Measurements from ENCODE around the gene CDCA8. TPM values are rescaled to one million over a fixed set of nuclear protein-coding genes. Genes with fewer than 3 reads are reported as not detected.
A peak's percentile ranks its signal among the peaks of the same experiment; 100 is the strongest.

CDCA8 gene
- total RNA-seq (10 to 100 TPM; 37.4 to 39.6 TPM), polyA plus RNA-seq (2.4 TPM)

GRCh38 chr1:37692078-37692833 is at the start of gene CDCA8:
CDCA8 (plus strand) TSS chr1:37692516; CDS start chr1:37692691, 175 bp downstream.
- Histone ChIP-seq H3K27me3 (ENCODE audit: insufficient read depth, low read length, poor library complexity, severe bottlenecking) (no peaks in the 10 kb centered on the region), H3K4me3 (ENCODE audit: low read length) (peak within 1 kb of the TSS; percentile 84), H3K9me3 (ENCODE audit: low read length) (no peaks in the 10 kb centered on the region), H3K27ac (ENCODE audit: low read depth, low read length) (peak within 1 kb of the TSS; percentile 79), H3K36me3 (ENCODE audit: insufficient read depth, low read length) (no peaks in the 10 kb centered on the region), H3K4me1 (ENCODE audit: insufficient read depth, low read length) (peaks cover 28% of the 10 kb centered on the region)
- Mint-ChIP-seq H3K4me3 (peak within 1 kb of the TSS; percentile 91 to 99 (median 94)), H3K9me3 (no peaks in the 10 kb centered on the region), H3K4me1 (peaks cover 36 to 46% (median 38%) of the 10 kb centered on the region in 3 donors), H3K36me3 (peaks cover 0 to 21% (median 1%) of the 10 kb centered on the region in 3 donors), H3K27ac (peak within 1 kb of the TSS; percentile 80 to 96 (median 90)), H3K27me3 (no peaks in the 10 kb centered on the region)
- DNase-seq: peak; percentile 97 to 99 (median 98)
- ChIA-PET CTCF (interaction anchor here (0.9 to 2.2 kb wide), 7 partner anchors 10 to 205 kb away, joined by 3 to 7 read pairs (median 5); partner anchors contain the start of genes C1orf122, MTF1 and YRDC), POLR2A (interaction anchor here (0.9 to 1.5 kb wide), 2 partner anchors 115 to 138 kb away, joined by 3 to 5 read pairs; partner anchors contain the start of gene SNIP1)

GRCh38 chr1:37647281-37647680 is 45.0 kb upstream of the CDCA8 start:
- ChIA-PET POLR2A (no interaction called here), CTCF (no interaction called here)
- H3K4me1 ChIP-seq (ENCODE audit: insufficient read depth, low read length): no peaks in the 10 kb centered on the region
- no peaks in the 10 kb centered on the region for H3K4me1 Mint-ChIP-seq
- no peak for DNase-seq
- H3K9me3 ChIP-seq (ENCODE audit: low read length): no peaks in the 10 kb centered on the region
- H3K27ac ChIP-seq (ENCODE audit: low read depth, low read length): no peak overlapping the region
- H3K36me3 Mint-ChIP-seq: no peaks in the 10 kb centered on the region
- H3K4me3 ChIP-seq (ENCODE audit: low read length): no peak overlapping the region
- peaks cover 5% of the 10 kb centered on the region for H3K27me3 ChIP-seq (ENCODE audit: insufficient read depth, low read length, poor library complexity, severe bottlenecking)
- no peak overlapping the region for H3K27ac Mint-ChIP-seq
- no peaks in the 10 kb centered on the region for H3K36me3 ChIP-seq (ENCODE audit: insufficient read depth, low read length)
- H3K9me3 Mint-ChIP-seq: peaks cover 0 to 3% (median 0%) of the 10 kb centered on the region in 5 donors
- no peak overlapping the region for H3K4me3 Mint-ChIP-seq
- peaks cover 12 to 26% of the 10 kb centered on the region in 2 donors for H3K27me3 Mint-ChIP-seq

GRCh38 chr1:37650173-37650572 is 42.1 kb upstream of the CDCA8 start:
- H3K9me3 ChIP-seq (ENCODE audit: low read length): no peaks in the 10 kb centered on the region
- Mint-ChIP-seq H3K4me1 (no peaks in the 10 kb centered on the region), H3K27me3 (peaks cover 3 to 14% of the 10 kb centered on the region in 2 donors), H3K9me3 (no peaks in the 10 kb centered on the region), H3K4me3 (no peak overlapping the region), H3K27ac (no peak overlapping the region), H3K36me3 (no peaks in the 10 kb centered on the region)
- H3K27me3 ChIP-seq (ENCODE audit: insufficient read depth, low read length, poor library complexity, severe bottlenecking): peaks cover 5% of the 10 kb centered on the region
- CTCF ChIA-PET: no interaction called here
- DNase-seq: no peak
- H3K4me1 ChIP-seq (ENCODE audit: insufficient read depth, low read length): no peaks in the 10 kb centered on the region
- H3K4me3 ChIP-seq (ENCODE audit: low read length): no peak overlapping the region
- no peak overlapping the region for H3K27ac ChIP-seq (ENCODE audit: low read depth, low read length)
- POLR2A ChIA-PET: no interaction called here
- no peaks in the 10 kb centered on the region for H3K36me3 ChIP-seq (ENCODE audit: insufficient read depth, low read length)

GRCh38 chr1:37650721-37651120 is 41.6 kb upstream of the CDCA8 start:
- Mint-ChIP-seq H3K4me3 (no peak overlapping the region), H3K27ac (no peak overlapping the region), H3K4me1 (no peaks in the 10 kb centered on the region), H3K27me3 (peaks cover 3 to 11% of the 10 kb centered on the region in 2 donors), H3K36me3 (no peaks in the 10 kb centered on the region), H3K9me3 (no peaks in the 10 kb centered on the region)
- no peaks in the 10 kb centered on the region for H3K9me3 ChIP-seq (ENCODE audit: low read length)
- H3K4me3 ChIP-seq (ENCODE audit: low read length): no peak overlapping the region
- ChIA-PET CTCF (no interaction called here), POLR2A (no interaction called here)
- DNase-seq: no peak
- H3K36me3 ChIP-seq (ENCODE audit: insufficient read depth, low read length): no peaks in the 10 kb centered on the region
- H3K27me3 ChIP-seq (ENCODE audit: insufficient read depth, low read length, poor library complexity, severe bottlenecking): peaks cover 5% of the 10 kb centered on the region
- no peaks in the 10 kb centered on the region for H3K4me1 ChIP-seq (ENCODE audit: insufficient read depth, low read length)
- no peak overlapping the region for H3K27ac ChIP-seq (ENCODE audit: low read depth, low read length)

GRCh38 chr1:37651803-37652202 is 40.5 kb upstream of the CDCA8 start:
- Histone ChIP-seq H3K4me3 (ENCODE audit: low read length) (no peak overlapping the region), H3K9me3 (ENCODE audit: low read length) (no peaks in the 10 kb centered on the region), H3K27ac (ENCODE audit: low read depth, low read length) (no peak overlapping the region), H3K36me3 (ENCODE audit: insufficient read depth, low read length) (no peaks in the 10 kb centered on the region), H3K4me1 (ENCODE audit: insufficient read depth, low read length) (no peaks in the 10 kb centered on the region), H3K27me3 (ENCODE audit: insufficient read depth, low read length, poor library complexity, severe bottlenecking) (peaks cover 5% of the 10 kb centered on the region)
- ChIA-PET CTCF (no interaction called here), POLR2A (no interaction called here)
- no peaks in the 10 kb centered on the region for H3K4me1 Mint-ChIP-seq
- no peak overlapping the region for H3K27ac Mint-ChIP-seq
- no peaks in the 10 kb centered on the region for H3K36me3 Mint-ChIP-seq
- peaks cover 5 to 14% of the 10 kb centered on the region in 2 donors for H3K27me3 Mint-ChIP-seq
- no peak for DNase-seq
- no peaks in the 10 kb centered on the region for H3K9me3 Mint-ChIP-seq
- H3K4me3 Mint-ChIP-seq: no peak overlapping the region

- no peak overlapping the region for H3K27ac ChIP-seq (ENCODE audit: low read depth, low read length)
- ChIA-PET POLR2A (no interaction called here), CTCF (no interaction called here)
- Mint-ChIP-seq H3K36me3 (no peaks in the 10 kb centered on the region), H3K27me3 (peaks cover 4 to 12% of the 10 kb centered on the region in 2 donors), H3K4me1 (no peaks in the 10 kb centered on the region), H3K27ac (no peak overlapping the region), H3K9me3 (no peaks in the 10 kb centered on the region), H3K4me3 (no peak overlapping the region)
- H3K4me3 ChIP-seq (ENCODE audit: low read length): no peak overlapping the region
- no peaks in the 10 kb centered on the region for H3K27me3 ChIP-seq (ENCODE audit: insufficient read depth, low read length, poor library complexity, severe bottlenecking)
- no peaks in the 10 kb centered on the region for H3K9me3 ChIP-seq (ENCODE audit: low read length)
- no peak for DNase-seq
- H3K36me3 ChIP-seq (ENCODE audit: insufficient read depth, low read length): no peaks in the 10 kb centered on the region
- no peaks in the 10 kb centered on the region for H3K4me1 ChIP-seq (ENCODE audit: insufficient read depth, low read length)
These were observed 39.3 kb upstream of the CDCA8 start for GRCh38 chr1:37652976-37653375.

GRCh38 chr1:37653906-37654305 is 38.4 kb upstream of the CDCA8 start:
- Mint-ChIP-seq H3K4me3 (no peak overlapping the region), H3K36me3 (no peaks in the 10 kb centered on the region), H3K9me3 (no peaks in the 10 kb centered on the region), H3K27me3 (peaks cover 3 to 13% of the 10 kb centered on the region in 2 donors), H3K27ac (peak overlapping the region in 1 of 8 donors; percentile 59), H3K4me1 (no peaks in the 10 kb centered on the region)
- Histone ChIP-seq H3K36me3 (ENCODE audit: insufficient read depth, low read length) (no peaks in the 10 kb centered on the region), H3K4me3 (ENCODE audit: low read length) (no peak overlapping the region), H3K27me3 (ENCODE audit: insufficient read depth, low read length, poor library complexity, severe bottlenecking) (no peaks in the 10 kb centered on the region), H3K9me3 (ENCODE audit: low read length) (no peaks in the 10 kb centered on the region), H3K27ac (ENCODE audit: low read depth, low read length) (no peak overlapping the region), H3K4me1 (ENCODE audit: insufficient read depth, low read length) (no peaks in the 10 kb centered on the region)
- no peak for DNase-seq
- ChIA-PET POLR2A (no interaction called here), CTCF (no interaction called here)

- Mint-ChIP-seq H3K27ac (no peak overlapping the region), H3K9me3 (no peaks in the 10 kb centered on the region), H3K36me3 (no peaks in the 10 kb centered on the region), H3K4me3 (no peak overlapping the region), H3K27me3 (peaks cover 8 to 17% of the 10 kb centered on the region in 2 donors), H3K4me1 (no peaks in the 10 kb centered on the region)
- POLR2A ChIA-PET: no interaction called here
- CTCF ChIA-PET: no interaction called here
- no peak overlapping the region for H3K4me3 ChIP-seq (ENCODE audit: low read length)
- no peaks in the 10 kb centered on the region for H3K36me3 ChIP-seq (ENCODE audit: insufficient read depth, low read length)
- H3K27ac ChIP-seq (ENCODE audit: low read depth, low read length): no peak overlapping the region
- DNase-seq: no peak
- no peaks in the 10 kb centered on the region for H3K4me1 ChIP-seq (ENCODE audit: insufficient read depth, low read length)
- H3K27me3 ChIP-seq (ENCODE audit: insufficient read depth, low read length, poor library complexity, severe bottlenecking): no peaks in the 10 kb centered on the region
- H3K9me3 ChIP-seq (ENCODE audit: low read length): no peaks in the 10 kb centered on the region
These were observed 37.0 kb upstream of the CDCA8 start for GRCh38 chr1:37655274-37655673.
